HG03135 (cell line): Measurements from ENCODE around the gene ABHD4.
"Not testable (repeated sequence)": the region's sequence is repeated elsewhere in the genome, so short reads cannot be mapped to it uniquely, and the experiment has no call there.

Experiments
- ATAC-seq: cut with Tn5 transposase; IDR thresholded peaks from one replicate; pipeline ENCODE4 v1.9.1; 2021; ENCODE audit warnings: mild to moderate bottlenecking, moderate library complexity; ENCODE audit not compliant: unreplicated experiment

The ABHD4 gene, protein sequence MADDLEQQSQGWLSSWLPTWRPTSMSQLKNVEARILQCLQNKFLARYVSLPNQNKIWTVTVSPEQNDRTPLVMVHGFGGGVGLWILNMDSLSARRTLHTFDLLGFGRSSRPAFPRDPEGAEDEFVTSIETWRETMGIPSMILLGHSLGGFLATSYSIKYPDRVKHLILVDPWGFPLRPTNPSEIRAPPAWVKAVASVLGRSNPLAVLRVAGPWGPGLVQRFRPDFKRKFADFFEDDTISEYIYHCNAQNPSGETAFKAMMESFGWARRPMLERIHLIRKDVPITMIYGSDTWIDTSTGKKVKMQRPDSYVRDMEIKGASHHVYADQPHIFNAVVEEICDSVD

DNA sequence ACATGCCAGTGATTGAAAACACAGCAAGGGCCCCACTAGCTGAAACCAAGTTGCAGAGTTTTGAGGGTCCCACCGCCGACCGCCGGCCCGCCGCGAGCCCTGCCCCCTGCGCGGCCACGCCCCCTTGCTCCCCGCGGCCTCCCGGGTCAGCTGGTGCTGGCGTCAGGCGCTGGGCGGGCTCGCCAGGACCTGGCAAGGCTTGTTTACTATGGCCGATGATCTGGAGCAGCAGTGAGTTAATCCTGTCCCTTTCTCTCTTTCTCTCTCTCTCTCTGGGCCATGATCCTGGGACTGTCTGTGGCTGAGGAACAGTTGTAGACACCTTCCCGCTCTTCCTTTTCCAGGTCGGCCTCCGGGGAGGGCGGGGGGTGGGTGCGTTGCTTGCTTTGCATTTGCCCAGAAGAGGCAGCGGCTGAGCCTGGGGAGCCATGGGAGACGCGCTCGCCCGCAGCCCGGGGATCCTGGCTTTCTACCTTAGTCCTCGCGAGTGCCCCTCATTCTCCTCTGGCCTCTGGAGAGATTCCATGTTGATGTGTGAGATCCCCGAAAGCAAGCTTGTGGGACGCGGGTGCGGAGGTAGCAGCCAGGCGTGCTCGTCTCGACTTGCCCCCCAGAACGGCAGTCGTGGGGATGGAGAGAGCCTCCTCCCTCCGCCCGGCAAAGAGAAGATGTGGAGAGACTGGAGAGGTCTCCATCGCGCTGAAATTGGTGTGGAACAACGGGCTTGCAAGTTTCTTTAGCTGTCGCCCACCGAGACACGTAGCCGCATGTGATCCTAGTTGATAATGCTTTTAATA, at the start of gene ABHD4:
Gene ABHD4, plus strand, starts transcription at position 202 of the 797 bp plus-strand sequence. Its CDS starts 7 bp downstream, at position 209.
- peak; percentile 68 for ATAC-seq

DNA sequence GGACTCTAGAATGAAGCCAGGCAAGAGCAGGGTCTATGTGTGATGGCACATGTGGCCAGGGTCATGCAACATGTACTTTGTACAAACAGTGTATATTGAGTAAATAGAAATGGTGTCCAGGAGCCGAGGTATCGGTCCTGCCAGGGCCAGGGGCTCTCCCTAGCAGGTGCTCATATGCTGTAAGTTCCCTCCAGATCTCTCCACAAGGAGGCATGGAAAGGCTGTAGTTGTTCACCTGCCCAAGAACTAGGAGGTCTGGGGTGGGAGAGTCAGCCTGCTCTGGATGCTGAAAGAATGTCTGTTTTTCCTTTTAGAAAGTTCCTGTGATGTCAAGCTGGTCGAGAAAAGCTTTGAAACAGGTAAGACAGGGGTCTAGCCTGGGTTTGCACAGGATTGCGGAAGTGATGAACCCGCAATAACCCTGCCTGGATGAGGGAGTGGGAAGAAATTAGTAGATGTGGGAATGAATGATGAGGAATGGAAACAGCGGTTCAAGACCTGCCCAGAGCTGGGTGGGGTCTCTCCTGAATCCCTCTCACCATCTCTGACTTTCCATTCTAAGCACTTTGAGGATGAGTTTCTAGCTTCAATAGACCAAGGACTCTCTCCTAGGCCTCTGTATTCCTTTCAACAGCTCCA, 48.7 kb upstream of the ABHD4 start:
- ATAC-seq = no peak

DNA sequence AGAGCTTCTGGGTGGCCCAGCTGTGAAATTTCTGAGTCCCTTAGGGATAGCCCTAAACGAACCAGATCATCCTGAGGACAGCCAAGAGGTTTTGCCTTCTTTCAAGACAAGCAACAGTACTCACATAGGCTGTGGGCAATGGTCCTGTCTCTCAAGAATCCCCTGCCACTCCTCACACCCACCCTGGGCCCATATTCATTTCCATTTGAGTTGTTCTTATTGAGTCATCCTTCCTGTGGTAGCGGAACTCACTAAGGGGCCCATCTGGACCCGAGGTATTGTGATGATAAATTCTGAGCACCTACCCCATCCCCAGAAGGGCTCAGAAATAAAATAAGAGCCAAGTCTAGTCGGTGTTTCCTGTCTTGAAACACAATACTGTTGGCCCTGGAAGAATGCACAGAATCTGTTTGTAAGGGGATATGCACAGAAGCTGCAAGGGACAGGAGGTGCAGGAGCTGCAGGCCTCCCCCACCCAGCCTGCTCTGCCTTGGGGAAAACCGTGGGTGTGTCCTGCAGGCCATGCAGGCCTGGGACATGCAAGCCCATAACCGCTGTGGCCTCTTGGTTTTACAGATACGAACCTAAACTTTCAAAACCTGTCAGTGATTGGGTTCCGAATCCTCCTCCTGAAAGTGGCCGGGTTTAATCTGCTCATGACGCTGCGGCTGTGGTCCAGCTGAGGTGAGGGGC, 48.0 kb upstream of the ABHD4 start:
- ATAC-seq = no peak

DNA sequence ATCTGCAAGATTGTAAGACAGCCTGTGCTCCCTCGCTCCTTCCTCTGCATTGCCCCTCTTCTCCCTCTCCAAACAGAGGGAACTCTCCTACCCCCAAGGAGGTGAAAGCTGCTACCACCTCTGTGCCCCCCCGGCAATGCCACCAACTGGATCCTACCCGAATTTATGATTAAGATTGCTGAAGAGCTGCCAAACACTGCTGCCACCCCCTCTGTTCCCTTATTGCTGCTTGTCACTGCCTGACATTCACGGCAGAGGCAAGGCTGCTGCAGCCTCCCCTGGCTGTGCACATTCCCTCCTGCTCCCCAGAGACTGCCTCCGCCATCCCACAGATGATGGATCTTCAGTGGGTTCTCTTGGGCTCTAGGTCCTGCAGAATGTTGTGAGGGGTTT, 46.5 kb upstream of the ABHD4 start:
- ATAC-seq = no peak

DNA sequence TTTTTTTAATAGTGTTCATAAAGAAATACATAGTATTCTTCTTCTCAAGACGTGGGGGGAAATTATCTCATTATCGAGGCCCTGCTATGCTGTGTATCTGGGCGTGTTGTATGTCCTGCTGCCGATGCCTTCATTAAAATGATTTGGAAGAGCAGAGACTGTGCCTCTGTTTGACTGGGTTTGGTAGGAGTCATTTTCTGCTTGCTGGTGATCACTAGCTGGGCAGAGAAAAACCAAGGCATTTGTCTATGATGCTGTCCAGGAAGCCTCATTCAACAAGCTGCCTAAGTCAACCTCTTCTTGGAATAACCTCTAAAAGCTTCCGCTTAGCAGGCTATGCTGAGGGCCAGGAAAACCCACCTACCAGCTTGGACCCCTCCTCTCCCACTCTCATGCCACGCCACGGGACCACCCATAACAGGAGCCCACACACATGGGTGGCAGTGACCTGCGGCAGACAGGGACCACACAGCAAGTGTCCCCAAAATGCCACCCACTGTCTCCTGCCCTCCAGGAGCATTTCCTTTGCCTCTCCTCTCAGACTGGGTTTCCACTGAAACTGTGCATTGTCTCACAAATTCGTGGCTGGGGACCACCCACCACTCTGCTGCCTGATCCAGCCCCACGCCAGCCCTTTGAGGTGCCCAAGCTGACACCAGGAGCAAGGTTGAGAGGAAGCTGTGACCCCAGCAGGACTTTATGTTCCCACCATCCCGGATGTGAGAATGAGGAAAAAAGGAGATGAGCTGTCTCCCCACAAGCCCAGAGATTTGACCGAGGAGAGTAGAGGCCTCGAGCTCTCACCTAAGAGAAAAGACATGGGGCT, 45.9 kb upstream of the ABHD4 start:
- ATAC-seq = no peak

DNA sequence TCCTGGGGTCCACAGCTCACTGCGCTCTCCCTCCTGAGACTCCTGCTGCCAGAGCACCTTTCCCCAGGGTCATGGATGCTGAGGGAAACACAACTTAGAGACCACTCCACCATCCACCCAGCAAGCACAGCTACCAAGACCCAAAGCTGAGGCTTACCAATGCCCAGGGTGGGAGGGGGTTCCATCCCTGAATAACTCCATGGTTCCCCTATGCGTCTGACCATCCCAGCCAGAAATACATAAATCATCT, 45.3 kb upstream of the ABHD4 start:
- no peak for ATAC-seq

DNA sequence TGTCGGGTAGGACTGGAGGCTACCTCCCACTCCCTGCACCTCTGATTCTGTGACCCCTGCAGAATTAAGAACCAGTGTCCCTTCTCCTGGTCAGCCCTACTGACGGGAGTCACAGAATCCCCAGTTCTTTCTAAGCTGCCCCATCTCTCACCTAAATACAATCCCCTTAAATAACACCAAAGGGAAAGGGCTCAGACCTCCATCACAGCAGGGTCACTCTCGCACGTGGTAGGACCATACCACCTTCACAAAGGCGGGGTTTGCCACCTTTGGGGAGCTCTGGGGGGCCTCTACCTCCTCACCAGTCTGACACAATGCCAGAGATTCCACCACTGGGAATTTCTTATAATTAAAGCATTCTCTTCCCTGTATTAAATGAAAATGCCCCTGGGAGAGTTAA, 44.7 kb upstream of the ABHD4 start:
- ATAC-seq = no peak

DNA sequence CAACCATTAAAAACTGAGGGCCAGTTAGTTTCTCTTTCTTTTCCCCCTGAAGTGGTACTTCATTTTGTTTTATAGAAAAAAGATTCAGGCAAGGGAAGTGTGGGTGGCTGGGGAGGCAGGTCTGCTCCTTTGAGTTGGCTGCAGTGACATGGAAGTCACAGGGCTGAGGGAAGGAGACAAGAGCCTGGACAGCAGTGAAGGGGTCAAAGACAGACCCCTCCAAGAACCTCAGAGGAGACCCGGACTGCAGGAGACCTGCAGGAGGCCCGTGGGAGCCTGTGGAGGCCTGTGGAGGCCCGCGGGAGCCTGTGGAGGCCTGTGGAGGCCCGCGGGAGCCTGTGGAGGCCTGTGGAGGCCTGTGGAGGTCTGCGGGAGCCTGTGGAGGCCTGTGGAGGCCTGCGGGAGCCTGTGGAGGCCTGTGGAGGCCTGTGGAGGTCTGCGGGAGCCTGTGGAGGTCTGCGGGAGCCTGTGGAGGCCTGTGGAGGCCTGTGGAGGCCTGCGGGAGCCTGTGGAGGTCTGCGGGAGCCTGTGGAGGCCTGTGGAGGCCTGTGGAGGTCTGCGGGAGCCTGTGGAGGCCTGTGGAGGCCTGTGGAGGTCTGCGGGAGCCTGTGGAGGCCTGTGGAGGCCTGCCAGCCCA, 44.1 kb upstream of the ABHD4 start:
- ATAC-seq = not testable (repeated sequence)

DNA sequence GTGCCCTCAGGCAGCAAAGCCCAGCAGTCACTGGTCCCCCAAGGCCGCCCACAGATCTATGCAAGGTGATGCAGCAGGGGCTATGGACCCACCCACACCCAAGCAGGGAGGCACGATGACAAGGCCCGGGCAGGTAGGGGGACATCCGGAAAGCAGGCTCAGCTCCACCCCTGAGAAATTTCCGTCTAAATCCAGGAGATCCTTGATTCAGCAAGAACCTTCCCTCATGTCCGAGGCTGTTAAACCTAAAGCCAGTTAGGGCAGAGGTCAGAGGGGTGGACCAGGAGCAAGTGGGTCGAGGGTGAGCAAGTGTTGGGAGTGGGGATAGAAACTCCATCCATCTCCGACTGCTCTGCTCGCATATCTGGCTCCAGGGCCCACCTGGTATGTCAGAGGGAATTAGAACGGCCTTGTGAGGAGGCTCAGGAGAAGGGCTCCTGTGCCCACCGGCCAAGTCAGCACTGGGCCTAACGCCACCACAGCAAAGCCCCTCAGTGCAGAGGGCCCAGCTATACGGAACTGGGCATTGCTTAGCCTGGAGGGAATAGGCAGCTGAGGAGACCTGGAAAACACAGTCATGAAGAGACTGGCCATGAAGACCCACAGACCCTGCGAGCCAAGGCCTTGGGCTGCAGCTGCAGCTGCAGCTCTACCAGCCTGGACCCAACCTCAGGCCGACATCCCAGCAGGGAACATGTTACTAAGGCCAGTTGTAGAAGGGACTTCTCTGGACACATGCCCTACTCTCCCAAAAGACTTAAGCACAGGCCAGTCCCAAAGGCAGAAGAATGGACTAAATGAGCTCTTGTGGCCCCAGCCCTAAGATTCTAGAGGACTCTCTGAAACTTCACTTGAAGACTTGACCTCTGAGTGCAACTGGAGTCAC, 43.4 kb upstream of the ABHD4 start:
- ATAC-seq = no peak

DNA sequence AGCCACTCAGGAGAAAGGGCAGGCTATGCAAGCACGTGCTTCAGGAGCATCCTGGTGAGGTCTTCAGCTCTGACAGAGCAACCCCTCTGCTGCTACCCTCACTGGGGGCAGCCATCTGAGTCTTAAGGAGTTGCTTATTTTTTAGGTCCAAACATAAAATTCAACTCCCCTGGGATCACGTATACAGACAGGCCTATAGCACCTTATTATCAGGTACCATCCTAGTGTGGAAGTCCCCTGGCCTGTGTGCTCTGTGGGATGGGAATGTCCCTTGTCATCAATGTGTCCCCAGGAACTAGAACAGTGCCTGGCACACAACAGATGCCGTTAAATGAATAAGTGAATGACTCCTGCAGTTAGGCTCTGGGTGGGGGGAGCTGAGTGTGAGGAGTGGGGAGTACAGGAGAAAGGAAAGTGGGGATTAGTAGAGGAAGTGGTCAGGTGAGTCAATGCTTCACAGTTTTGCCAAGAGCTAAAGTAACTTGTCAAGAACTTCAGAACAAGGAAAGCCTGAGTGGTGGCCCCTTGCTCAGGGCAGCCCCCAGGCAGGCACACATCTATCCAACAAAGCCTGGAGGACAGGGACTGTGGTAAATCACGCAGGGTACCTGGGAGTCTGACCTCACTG, 42.6 kb upstream of the ABHD4 start:
- ATAC-seq = peak; percentile 7

DNA sequence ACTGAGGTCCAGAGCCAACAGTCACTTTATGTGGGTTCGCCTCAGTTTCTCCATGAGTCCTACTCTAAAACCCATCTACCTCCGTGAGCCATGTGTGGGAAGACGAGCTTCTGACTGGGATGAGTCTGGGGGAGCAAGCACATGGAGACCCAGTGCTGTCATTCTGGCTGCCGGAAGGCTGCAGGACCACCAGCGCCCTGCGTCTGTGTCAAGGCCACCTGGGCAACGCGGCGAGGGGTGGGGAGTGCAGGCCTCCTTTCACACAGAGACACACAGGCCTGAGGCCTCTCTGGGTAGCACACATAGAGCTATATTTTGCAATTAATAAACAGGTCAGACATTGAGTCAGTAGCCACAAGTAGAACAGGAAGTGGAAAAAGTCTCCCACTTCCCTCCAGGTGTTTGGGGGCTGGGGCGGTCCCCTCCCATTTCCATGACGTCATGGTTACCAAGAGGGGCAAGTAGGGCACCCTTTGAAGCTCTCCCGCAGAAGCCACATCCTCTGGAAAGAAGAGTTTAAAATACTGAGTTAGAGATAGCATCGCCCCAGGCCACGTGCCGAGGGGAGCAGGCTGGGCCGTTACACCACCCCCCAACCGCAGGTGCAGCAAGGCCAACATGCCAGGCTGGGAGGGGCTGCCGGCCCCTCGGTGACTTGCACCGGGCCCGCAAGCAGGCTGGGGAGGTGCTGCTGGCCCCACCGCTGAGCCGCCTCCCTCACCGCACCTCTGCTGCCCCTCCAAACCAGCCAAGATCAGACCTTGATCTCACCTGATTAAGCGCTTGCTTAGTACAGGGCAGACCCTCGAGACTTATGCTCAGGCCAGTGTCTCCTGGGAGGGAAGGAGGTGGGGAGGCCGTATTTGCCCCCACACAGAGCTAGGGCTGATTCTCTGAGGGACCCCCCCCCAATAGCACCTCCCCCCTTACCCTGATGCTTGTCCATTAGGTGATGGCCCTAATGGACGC, 41.8 kb upstream of the ABHD4 start:
- peak; percentile 68 for ATAC-seq

DNA sequence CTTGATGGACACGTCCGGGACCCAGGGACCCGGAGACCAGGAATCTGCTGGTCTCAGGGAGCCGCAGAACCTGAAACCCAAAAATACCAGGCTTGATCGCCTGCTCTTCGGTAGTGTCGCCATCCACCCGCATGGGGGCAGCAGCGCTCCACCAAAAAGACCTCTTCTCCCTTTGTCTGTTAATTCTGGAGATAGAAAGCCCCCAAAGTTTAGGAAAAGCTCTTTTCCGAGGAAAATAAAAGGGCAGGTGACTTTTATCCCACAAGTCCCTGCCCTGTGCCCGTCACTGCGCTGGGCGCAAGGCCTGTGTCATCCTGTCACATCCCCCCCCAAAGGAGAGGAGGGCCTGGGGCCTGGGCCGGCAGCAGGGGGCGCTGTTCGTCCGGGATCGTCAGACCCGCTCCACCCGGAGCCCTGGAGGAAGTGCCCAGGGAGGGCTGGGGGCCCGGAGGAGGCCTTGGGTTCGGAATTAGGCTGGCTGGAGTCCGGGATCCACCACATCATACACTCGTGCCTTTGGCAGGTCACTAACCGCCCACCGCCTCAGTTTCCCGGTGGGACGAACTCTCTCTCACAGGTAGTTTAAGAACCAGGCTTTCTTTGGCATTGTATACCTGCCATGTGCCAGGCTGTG, 41.0 kb upstream of the ABHD4 start:
- peak; percentile 25 for ATAC-seq

DNA sequence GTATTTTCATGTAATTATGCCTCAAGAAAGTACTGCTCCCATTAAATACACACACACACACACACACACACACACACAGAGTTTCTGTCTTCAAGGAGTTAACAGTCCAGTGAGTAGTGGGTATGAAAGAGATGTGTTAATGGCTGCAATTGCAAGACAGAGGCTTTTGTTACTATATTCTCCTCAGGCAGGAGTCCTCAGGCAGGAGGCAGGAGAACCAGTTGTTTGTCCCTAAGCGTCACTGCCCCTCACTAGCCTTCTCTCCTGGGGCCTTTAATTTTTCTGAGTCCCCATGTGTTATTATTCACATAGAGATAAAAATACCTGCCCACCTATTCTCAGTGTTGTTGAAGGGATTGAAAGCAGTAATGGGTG, 40.3 kb upstream of the ABHD4 start:
- no peak for ATAC-seq

DNA sequence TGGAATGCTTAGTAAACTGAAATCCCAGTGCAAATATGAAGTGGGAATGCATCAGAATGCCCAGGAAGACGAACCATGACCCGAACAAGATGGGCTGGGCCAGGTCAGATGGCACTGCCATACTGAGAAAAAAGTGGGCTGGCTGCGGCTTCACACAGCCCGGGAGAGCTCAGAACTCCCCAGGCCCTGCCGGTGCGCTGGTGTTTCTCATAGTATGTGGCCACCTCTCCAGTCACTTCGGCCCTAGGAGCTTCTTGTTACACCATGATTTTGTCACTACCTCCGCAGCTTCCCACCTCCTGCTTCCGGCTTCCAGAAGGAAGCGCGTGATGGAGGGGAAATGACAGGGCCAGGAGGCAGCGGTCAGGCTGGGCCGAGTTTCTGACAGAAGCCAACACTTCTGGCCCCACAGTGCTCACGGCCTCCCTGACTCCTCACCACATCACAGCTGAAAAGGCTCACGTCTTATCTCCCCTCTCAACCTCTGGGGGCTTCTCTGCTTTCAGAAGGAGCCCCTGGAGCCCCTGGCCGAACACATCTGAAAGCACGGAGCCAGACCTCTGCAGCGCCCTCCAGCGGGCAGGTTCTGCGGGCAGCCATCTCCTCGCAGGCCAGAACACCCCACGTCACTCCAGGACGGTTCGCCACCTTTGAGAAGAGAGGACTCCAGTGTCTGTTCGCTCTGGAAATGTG, 39.7 kb upstream of the ABHD4 start:
- ATAC-seq = no peak

DNA sequence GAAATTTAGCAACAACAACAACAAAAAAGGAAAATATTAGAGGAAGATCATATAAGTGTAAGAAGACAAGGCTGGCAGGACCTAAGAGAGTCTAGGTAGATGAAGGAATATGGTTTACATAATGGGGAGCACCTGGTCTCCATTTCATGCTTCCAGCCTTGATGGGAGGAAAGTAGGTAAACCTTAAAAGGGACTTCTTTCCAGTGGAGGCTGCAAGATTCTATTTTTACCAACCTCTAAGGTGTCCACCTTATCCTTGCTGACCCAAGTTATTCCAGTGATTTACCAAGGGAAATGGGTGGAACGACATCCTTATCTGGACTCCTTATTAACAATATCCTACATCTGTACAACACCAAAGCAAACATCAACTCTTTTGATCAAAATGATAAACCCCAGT, 39.1 kb upstream of the ABHD4 start:
- no peak for ATAC-seq

DNA sequence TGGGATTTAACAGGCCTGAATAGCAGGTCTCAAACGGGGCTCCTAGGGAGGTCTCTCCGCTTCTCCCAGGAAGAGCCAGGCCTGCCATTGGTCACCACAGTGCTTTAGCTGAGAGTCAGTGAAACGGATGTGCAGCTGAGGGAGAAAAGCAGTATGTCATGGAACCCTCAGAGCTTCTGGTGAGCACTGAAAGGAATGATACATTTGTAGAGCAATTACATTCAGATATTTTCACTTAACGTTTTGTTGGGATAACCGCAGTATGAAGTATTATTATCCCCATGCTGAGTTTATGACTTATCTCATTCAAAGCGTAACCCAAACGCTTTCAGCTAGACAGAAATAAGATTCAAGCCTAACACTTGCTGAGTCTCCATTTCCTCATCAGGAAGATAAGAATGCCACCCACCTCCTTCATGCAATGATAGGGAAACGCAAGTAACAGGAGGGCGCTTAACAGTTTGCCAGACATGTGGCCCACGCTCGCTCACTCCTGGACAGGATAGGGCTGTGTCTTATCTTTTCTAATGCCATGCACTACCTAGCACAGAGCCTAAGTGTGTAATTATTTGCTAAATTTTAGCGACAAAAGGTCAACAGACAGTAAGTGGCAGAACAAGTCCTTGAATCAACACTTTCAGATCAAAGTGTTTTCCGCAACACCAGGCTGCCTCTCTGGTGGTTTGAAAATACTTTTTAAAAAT, 37.3 kb upstream of the ABHD4 start:
- no peak for ATAC-seq
